Calu3 (cell line): ENCODE measurements around the gene PPP2R2C. TPM values are rescaled to one million over a fixed set of nuclear protein-coding genes. Genes with fewer than 3 reads are reported as not detected.

ENCODE experiments used
- BruUV-seq: library from RNA; stranded (reverse); fragments of 400-500 nt; replicated peaks from 2 replicates; lab custom pipeline; 2021; lab: Mats Ljungman, UMichigan
- CTCF ChIA-PET: fragments of 300-600 bp; sonication (Branson Sonifier 250); formaldehyde crosslinking; loops from one replicate; lab custom pipeline; 2022; ENCODE audit warnings: antibody characterized with exemption; lab: Charles Lee
- DNase-seq: peaks from one replicate; pipeline ENCODE4 v3.0.0; 2022
- H3K27ac Mint-ChIP-seq: one replicate; pipeline ENCODE4 v1.8.0; 2022; ENCODE audit warnings: mixed read lengths; ENCODE audit not compliant: unreplicated experiment
- H3K27me3 Mint-ChIP-seq: one replicate; pipeline ENCODE4 v1.8.0; 2022; ENCODE audit warnings: mixed read lengths; ENCODE audit not compliant: unreplicated experiment
- H3K36me3 Mint-ChIP-seq: one replicate; pipeline ENCODE4 v1.8.0; 2022; ENCODE audit warnings: mild to moderate bottlenecking, moderate library complexity, mixed read lengths; ENCODE audit not compliant: insufficient read depth, unreplicated experiment
- H3K4me1 Mint-ChIP-seq: one replicate; pipeline ENCODE4 v1.8.0; 2022; ENCODE audit warnings: mild to moderate bottlenecking, low read depth, mixed read lengths; ENCODE audit not compliant: unreplicated experiment
- H3K4me3 Mint-ChIP-seq: one replicate; pipeline ENCODE4 v1.8.0; 2022; ENCODE audit warnings: mild to moderate bottlenecking, low read depth, moderate library complexity, mixed read lengths; ENCODE audit not compliant: unreplicated experiment
- H3K9me3 Mint-ChIP-seq: one replicate; pipeline ENCODE4 v1.8.0; 2022; ENCODE audit warnings: low read depth, mixed read lengths; ENCODE audit not compliant: unreplicated experiment
- intact Hi-C: fragments of 100-400 bp; cut with micrococcal nuclease; formaldehyde crosslinking; loops from one replicate; pipeline ENCODE4 v1.10.0; 2022; ENCODE audit not compliant: unreplicated experiment
- total RNA-seq: library from RNA; stranded (reverse); gene quantifications from 2 replicates; pipeline ENCODE4 v1.2.3, GENCODE V29; 2022
- TF ChIP-seq, protein P1 (sequence below): fragments of 200-600 bp; IDR thresholded peaks from one replicate; pipeline ENCODE4 v1.8.0; 2022; ENCODE audit warnings: antibody characterized with exemption; ENCODE audit not compliant: unreplicated experiment

The PPP2R2C gene
- total RNA-seq, 1 experiment from 2014 or later = 9.4 TPM

DNA sequence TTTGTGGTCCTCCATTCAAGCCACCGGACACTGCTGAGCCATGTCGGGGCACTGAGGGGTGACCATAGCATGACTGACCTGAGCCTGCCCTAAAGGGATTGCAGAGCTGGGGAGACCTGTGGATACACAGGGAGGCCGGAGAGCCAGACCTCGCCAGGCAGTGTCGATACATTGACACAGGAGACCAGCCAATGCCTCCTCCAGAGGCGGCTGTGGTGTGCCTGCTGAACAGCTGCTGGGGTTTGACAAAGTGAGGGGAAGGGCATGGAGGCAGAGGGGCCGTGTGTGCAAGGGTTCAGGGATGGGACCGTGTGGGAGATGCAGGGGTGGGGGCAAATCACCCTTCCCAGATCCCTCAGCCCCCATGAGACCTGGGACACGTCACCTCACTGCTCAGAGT lies 48.0 kb downstream of the PPP2R2C start:
- Mint-ChIP-seq H3K27me3 (no peaks in the 10 kb centered on the region), H3K9me3 (no peaks in the 10 kb centered on the region), H3K4me3 (no peak overlapping the region), H3K27ac (no peak overlapping the region), H3K36me3 (no peaks in the 10 kb centered on the region), H3K4me1 (peaks cover 10% of the 10 kb centered on the region)
- TF ChIP-seq, protein P1, sequence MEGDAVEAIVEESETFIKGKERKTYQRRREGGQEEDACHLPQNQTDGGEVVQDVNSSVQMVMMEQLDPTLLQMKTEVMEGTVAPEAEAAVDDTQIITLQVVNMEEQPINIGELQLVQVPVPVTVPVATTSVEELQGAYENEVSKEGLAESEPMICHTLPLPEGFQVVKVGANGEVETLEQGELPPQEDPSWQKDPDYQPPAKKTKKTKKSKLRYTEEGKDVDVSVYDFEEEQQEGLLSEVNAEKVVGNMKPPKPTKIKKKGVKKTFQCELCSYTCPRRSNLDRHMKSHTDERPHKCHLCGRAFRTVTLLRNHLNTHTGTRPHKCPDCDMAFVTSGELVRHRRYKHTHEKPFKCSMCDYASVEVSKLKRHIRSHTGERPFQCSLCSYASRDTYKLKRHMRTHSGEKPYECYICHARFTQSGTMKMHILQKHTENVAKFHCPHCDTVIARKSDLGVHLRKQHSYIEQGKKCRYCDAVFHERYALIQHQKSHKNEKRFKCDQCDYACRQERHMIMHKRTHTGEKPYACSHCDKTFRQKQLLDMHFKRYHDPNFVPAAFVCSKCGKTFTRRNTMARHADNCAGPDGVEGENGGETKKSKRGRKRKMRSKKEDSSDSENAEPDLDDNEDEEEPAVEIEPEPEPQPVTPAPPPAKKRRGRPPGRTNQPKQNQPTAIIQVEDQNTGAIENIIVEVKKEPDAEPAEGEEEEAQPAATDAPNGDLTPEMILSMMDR = no peak
- DNase-seq = no peak
- CTCF ChIA-PET = no interaction called here
- intact Hi-C loops = no loop called here
- BruUV-seq = no TSS peak

DNA sequence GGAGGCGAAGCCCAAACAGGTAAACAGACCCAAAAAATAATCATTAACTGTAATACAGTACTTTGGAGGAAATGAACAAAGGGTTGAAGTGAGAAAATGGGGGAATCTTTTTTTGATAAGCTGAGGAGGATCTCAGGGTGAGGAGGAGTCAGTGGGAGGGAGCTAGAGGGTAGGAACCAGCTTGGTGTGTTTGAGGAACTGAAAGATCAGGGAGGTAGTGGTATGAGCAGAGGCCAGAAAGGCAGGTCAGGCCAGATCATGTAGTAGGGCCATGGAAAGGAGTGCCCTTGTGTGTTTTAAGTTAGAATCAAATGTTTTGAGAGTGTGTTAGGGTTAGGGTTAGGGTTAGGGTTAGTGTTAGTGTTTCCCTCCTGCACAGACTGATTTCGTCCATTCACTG lies 48.8 kb downstream of the PPP2R2C start:
- Mint-ChIP-seq H3K27me3 (no peaks in the 10 kb centered on the region), H3K4me1 (peaks cover 16% of the 10 kb centered on the region), H3K4me3 (no peak overlapping the region), H3K36me3 (no peaks in the 10 kb centered on the region), H3K9me3 (no peaks in the 10 kb centered on the region), H3K27ac (no peak overlapping the region)
- CTCF ChIA-PET = no interaction called here
- no TSS peak for BruUV-seq
- DNase-seq = no peak
- TF ChIP-seq, protein P1 = no peak
- intact Hi-C loops = no loop called here

DNA sequence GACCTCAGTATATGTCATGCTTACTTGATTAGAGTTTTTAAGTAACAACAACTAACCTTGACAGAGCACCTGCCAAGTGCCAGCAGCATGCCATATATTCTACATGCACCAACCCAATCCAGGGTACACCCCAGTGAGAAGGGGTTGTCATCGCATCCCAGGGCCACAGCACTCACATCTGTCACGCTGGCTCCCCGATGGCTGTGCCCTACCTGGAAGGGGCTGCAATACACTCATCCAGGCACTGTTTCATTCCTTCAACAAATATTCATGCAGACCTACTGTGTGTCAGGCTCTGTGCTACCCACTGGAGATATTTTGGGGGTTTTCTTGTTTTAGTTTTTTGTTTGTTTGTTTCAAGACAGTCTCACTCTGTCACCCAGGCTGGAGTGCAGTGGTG lies 49.5 kb downstream of the PPP2R2C start:
- CTCF ChIA-PET = no interaction called here
- no peak overlapping the region for H3K4me3 Mint-ChIP-seq

DNA sequence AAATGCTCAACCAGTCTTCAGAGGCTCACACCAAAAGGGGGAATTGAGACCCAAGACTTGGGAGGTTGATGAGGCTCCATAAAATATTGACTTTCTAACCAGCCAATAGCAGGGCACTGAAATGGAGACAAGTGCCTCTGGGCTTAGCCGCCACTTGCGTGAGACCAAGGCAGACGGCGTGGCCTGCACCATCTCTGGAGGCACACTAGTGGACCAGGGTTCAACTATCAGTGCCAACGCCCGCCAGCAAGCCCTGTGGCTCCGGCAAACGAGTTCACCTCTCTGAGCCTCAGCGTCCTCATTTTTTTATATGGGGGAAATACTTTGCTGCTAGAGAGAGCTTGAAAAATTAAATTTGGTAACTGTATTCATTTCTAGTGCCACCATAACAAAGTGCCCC lies 50.3 kb downstream of the PPP2R2C start:
- CTCF ChIA-PET = no interaction called here
- BruUV-seq = no TSS peak
- TF ChIP-seq, protein P1 = no peak
- no peak overlapping the region for H3K4me3 Mint-ChIP-seq
- no peaks in the 10 kb centered on the region for H3K9me3 Mint-ChIP-seq
- peaks cover 16% of the 10 kb centered on the region for H3K4me1 Mint-ChIP-seq
- no peak overlapping the region for H3K27ac Mint-ChIP-seq
- H3K27me3 Mint-ChIP-seq = no peaks in the 10 kb centered on the region
- H3K36me3 Mint-ChIP-seq = no peaks in the 10 kb centered on the region
- DNase-seq = no peak
- intact Hi-C loops = no loop called here

More for the DNA sequence above, 49.5 kb downstream of the PPP2R2C start:
- no peaks in the 10 kb centered on the region for H3K27me3 Mint-ChIP-seq
- TF ChIP-seq, protein P1 = no peak
- H3K36me3 Mint-ChIP-seq = no peaks in the 10 kb centered on the region
- no peaks in the 10 kb centered on the region for H3K9me3 Mint-ChIP-seq
- H3K4me1 Mint-ChIP-seq = peaks cover 16% of the 10 kb centered on the region
- no peak for DNase-seq
- no peak overlapping the region for H3K27ac Mint-ChIP-seq
- intact Hi-C loops = no loop called here
- no TSS peak for BruUV-seq
